ENCODE results near the gene ZNF224.

ZNF224 gene

DNA sequence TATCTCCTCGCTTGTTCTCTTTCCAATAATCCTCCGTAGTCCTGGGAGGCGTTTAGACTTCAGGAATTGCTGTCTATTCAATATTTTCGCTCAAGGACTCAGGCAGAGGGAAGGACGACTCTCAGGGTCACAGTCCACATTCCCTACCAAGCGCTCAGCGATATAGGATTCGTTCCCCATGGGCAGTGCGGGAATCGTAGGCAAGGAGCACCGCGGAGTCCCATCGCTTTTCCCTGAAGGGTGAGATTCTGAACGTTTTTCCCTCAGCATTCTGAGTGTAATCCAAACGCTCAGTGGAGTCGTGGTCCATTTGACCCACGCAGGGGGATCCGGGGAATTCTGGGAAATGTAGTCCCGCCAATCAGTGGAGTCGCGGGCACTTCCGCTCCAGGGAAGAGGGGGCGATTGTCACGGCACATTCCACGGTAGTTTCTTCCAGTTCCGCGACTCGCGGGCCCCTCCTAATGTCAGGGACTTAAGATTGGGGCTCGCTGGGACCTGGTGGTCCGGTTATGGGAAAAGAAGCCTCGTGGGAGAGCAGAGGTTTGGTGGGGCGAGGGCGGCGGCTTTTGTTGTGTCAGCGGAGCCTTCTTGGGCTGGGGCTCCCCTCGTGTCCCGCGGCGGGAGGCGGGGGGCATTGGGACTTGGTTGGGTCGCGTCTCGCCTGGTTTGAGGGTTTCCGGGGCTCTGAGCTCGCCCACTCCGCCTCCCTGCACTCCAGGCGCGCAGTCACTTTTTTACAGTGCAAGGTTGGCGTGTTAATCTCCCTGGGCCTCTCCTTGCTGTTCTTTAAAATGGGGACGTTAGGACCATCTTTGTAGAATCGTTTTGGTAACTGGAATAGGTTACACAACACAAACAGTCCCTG, 47.3 kb downstream of the ZNF224 start, which contains the start of gene ZNF234:
ZNF234 (plus strand) TSS at position 364 of the 868 bp plus-strand sequence. CDS start 3,079 bp downstream, outside the sequence.
- DNase-seq, result no peak

DNA sequence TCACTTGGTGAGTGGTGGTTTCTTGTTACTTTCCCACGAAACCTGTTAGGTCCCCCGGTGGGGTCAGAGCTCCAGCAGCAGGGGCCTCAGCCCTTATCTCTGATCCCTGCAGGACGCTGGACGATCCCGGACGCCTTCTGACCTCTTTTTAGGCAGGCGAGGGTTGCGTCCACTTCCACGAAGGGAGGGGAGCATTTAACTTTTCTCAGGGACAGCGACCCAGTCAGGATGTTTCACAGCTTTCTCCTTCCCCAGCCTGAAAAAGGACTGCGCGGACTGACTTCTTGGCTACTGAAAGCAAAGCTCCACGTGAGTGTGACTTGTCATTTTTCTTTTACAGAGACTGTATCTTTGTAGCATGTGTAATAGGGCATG, 47.9 kb downstream of the ZNF224 start:
- no peak for DNase-seq

DNA sequence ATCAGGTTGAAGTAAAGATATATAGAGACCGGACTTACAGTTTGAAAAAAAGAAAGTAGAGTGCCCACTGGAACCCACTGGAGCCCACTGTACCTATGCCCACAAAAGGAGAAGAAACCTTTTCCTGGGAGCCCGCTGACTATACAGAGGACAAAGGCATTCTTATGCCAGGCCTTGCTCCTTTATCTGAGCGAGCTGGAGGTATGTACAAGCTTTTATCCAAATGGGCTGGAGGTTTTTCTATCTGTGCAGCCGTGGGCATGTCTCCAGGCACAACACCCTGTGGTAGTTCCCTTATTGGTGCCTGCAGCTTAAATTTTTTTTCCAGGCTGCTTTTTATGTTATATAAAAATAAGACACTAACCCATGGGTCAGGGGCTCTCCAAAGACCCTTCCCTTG, 55.6 kb downstream of the ZNF224 start:
- DNase-seq, result no peak

- DNase-seq, result no peak
These were observed 57.3 kb downstream of the ZNF224 start for GRCh38 chr19:44151491-44151890.

- DNase-seq, result no peak
These were observed 62.3 kb downstream of the ZNF224 start for GRCh38 chr19:44156475-44156874.
